B cell (primary cell): Measurements from ENCODE around the gene HERPUD1. TPM values are rescaled to one million over a fixed set of nuclear protein-coding genes. Genes with fewer than 3 reads are reported as not detected.
A peak's percentile ranks its signal among the peaks of the same experiment; 100 is the strongest.

ENCODE experiments used
- ATAC-seq: fragments of 200-7000 bp; cut with Tn5 transposase; one replicate; pipeline ENCODE4 v1.10.0; 2021; ENCODE audit warnings: low read depth, mild to moderate bottlenecking, moderate number of reproducible peaks, moderate library complexity
- CTCF ChIA-PET: fragments of 350-600 bp; sonication (Branson Sonifier 250); formaldehyde crosslinking; loops from one replicate; lab custom pipeline; 2021; ENCODE audit warnings: antibody characterized with exemption, inconsistent platforms; lab: Charles Lee
- POLR2A ChIA-PET: fragments of 350-600 bp; sonication (Branson Sonifier 250); formaldehyde crosslinking; loops from one replicate; lab custom pipeline; 2021; ENCODE audit warnings: antibody characterized with exemption; lab: Charles Lee
- DNase-seq: peaks from one replicate; pipeline ENCODE4 v3.0.0; 2013
- H2AFZ ChIP-seq: 2 replicates; pipeline ENCODE4 v1.6.1; 2012; ENCODE audit warnings: mild to moderate bottlenecking, low read depth, low read length; ENCODE audit not compliant: insufficient read depth, poor library complexity, severe bottlenecking
- H3K27ac ChIP-seq, 2 donors: 1 replicate in 1 of 2; 2 replicates in 1 of 2; pipeline ENCODE4 v1.5.1; 2012 to 2013; ENCODE audit warnings: low read length in 2 of 2, mild to moderate bottlenecking in 2 of 2, moderate library complexity in 1 of 2
- H3K27me3 ChIP-seq, 4 experiments: fragments of 200-600 bp in 1 of 4; sonication (generic) in 1 of 4; replicated peaks in 1 of 4; 1 replicate in 2 of 4; 2 replicates in 2 of 4; pipeline versions ENCODE4 v1.6.1 to v1.7.0; 2013 to 2016; ENCODE audit warnings: low read length in 3 of 4, mild to moderate bottlenecking in 2 of 4, mixed read lengths in 1 of 4, moderate library complexity in 1 of 4; ENCODE audit not compliant: insufficient read depth in 4 of 4, control insufficient read depth in 3 of 4; ENCODE audit errors: control extremely low read depth in 1 of 4
- H3K36me3 ChIP-seq, 2 experiments: replicated peaks in 1 of 2; 1 replicate in 1 of 2; 2 replicates in 1 of 2; pipeline versions ENCODE4 v1.6.1 to v1.7.1; 2013; ENCODE audit warnings: low read length in 1 of 2; ENCODE audit not compliant: insufficient read depth in 2 of 2, control insufficient read depth in 1 of 2; ENCODE audit errors: control extremely low read depth in 1 of 2, extremely low read depth in 1 of 2
- H3K4me1 ChIP-seq, 2 donors: fragments of 200-600 bp in 1 of 2; sonication (generic) in 1 of 2; 1 replicate in 1 of 2; 2 replicates in 1 of 2; pipeline versions ENCODE4 v1.5.1 to v1.6.1; 2013 to 2017; ENCODE audit warnings: low read length in 2 of 2; ENCODE audit not compliant: control insufficient read depth in 2 of 2, insufficient read depth in 2 of 2
- H3K4me2 ChIP-seq: replicated peaks from 2 replicates; pipeline ENCODE3; 2012; ENCODE audit warnings: mild to moderate bottlenecking, low read depth, low read length; ENCODE audit not compliant: poor library complexity, severe bottlenecking
- H3K4me3 ChIP-seq, 5 experiments: fragments of 200-600 bp in 1 of 5; sonication (generic) in 1 of 5; 1 replicate in 3 of 5; 2 replicates in 2 of 5; pipeline versions ENCODE4 v1.5.1 to v1.7.0; 2011 to 2016; ENCODE audit warnings: low read length in 4 of 5, mild to moderate bottlenecking in 4 of 5, low read depth in 2 of 5, control low read depth in 1 of 5, moderate library complexity in 1 of 5; ENCODE audit not compliant: insufficient read depth in 1 of 5; ENCODE audit errors: control extremely low read depth in 1 of 5, extremely low read depth in 1 of 5
- H3K79me2 ChIP-seq: fragments of 200-600 bp; sonication (generic); one replicate; pipeline ENCODE4 v1.6.0; 2016; ENCODE audit warnings: low read length; ENCODE audit not compliant: control insufficient read depth, insufficient read depth
- H3K9ac ChIP-seq: fragments of 200-600 bp; sonication (generic); 2 replicates; pipeline ENCODE4 v1.6.1; 2017; ENCODE audit warnings: mild to moderate bottlenecking, low read length, moderate library complexity
- H3K9me3 ChIP-seq, 3 donors: one replicate each; pipeline versions ENCODE4 v1.6.1 to v1.7.1; 2013; ENCODE audit warnings: low read length in 2 of 3; ENCODE audit not compliant: control insufficient read depth in 2 of 3, insufficient read depth in 1 of 3; ENCODE audit errors: control extremely low read depth in 1 of 3
- H4K20me1 ChIP-seq: 2 replicates; pipeline ENCODE4 v1.6.0; 2012; ENCODE audit warnings: mild to moderate bottlenecking, low read length; ENCODE audit not compliant: insufficient read depth, control insufficient read depth, poor library complexity, severe bottlenecking
- H3K27ac Mint-ChIP-seq: one replicate; pipeline ENCODE4 v1.8.0; 2021; ENCODE audit warnings: mixed read lengths
- H3K27me3 Mint-ChIP-seq: one replicate; pipeline ENCODE4 v1.8.0; 2021; ENCODE audit warnings: mixed read lengths
- H3K4me1 Mint-ChIP-seq: one replicate; pipeline ENCODE4 v1.8.0; 2021; ENCODE audit warnings: mixed read lengths
- H3K4me3 Mint-ChIP-seq: one replicate; pipeline ENCODE4 v1.8.0; 2021; ENCODE audit warnings: mixed read lengths
- H3K9me3 Mint-ChIP-seq: one replicate; pipeline ENCODE4 v1.8.0; 2022; ENCODE audit warnings: mixed read lengths; ENCODE audit not compliant: insufficient read depth
- CTCF ChIP-seq: fragments of 200-600 bp; IDR thresholded peaks from one replicate; pipeline ENCODE4 v1.8.0; 2022; ENCODE audit warnings: antibody characterized with exemption, mild to moderate bottlenecking
- EZH2 ChIP-seq: IDR thresholded peaks from 2 replicates; pipeline ENCODE4 v1.6.1; 2012; ENCODE audit warnings: borderline replicate concordance, low read depth, mild to moderate bottlenecking, moderate library complexity, low read length; ENCODE audit not compliant: insufficient read depth, poor library complexity, severe bottlenecking
- WGBS: methylation state at CpG from one replicate; pipeline ENCODE4 v1.1.5; 2013; ENCODE audit warnings: missing lambda C conversion rate; ENCODE audit not compliant: insufficient coverage; 5-methylcytosine and 5-hydroxymethylcytosine counted together
- intact Hi-C: fragments of 100-400 bp; cut with micrococcal nuclease; formaldehyde crosslinking; loops from one replicate; pipeline ENCODE4 v1.10.0; 2022
- polyA plus RNA-seq: library from polyadenylated mRNA; depleted of rRNA; stranded (reverse); fragments of >200 nt; gene quantifications from 2 replicates; pipeline ENCODE4 v1.2.3, GENCODE V29; 2012
- total RNA-seq, 2 donors: library from RNA; stranded (reverse); fragments of 120-200 nt in 1 of 2; gene quantifications; 1 replicate in 1 of 2; 2 replicates in 1 of 2; pipeline versions ENCODE4 v1.2.3 to v1.2.4, GENCODE V29; 2013 to 2022

HERPUD1 gene
- total and polyA plus RNA-seq, 2 donors (not counting 1 experiment from before 2014, with no cell fraction given): 273 to 1,041 TPM

- Histone ChIP-seq H3K27ac (peak overlapping the region; percentile 14 to 100), H3K9me3 (no peaks in the 10 kb centered on the region), H3K36me3 (no peaks in the 10 kb centered on the region), H2AFZ (no peak overlapping the region), H3K9ac (no peak overlapping the region), H3K79me2 (no peaks in the 10 kb centered on the region), H4K20me1 (no peaks in the 10 kb centered on the region), H3K4me1 (peaks cover 79 to 96% of the 10 kb centered on the region in 2 donors), H3K27me3 (no peaks in the 10 kb centered on the region), H3K4me3 (no peak overlapping the region), H3K4me2 (no peak overlapping the region)
- TF ChIP-seq CTCF (no peak), EZH2 (no peak)
- Mint-ChIP-seq H3K27me3 (no peaks in the 10 kb centered on the region), H3K27ac (peak overlapping the region; percentile 99), H3K9me3 (no peaks in the 10 kb centered on the region), H3K4me3 (no peak overlapping the region), H3K4me1 (peaks cover 93% of the 10 kb centered on the region)
- no peak for ATAC-seq
- ChIA-PET POLR2A (interaction anchor here (0.6 to 6.9 kb wide), 2 partner anchors 13 to 16 kb away, joined by 4 to 76 read pairs; partner anchors contain the start of gene HERPUD1), CTCF (interaction anchor here (1.1 to 1.4 kb wide), 2 partner anchors 16 to 48 kb away, joined by 4 read pairs; no protein-coding TSS in a partner anchor)
- intact Hi-C loops: loop anchor here (5.0 to 10.0 kb wide), 3 partner anchors 37 to 310 kb away; partner anchors contain the start of genes MT2A and SLC12A3
- 94% methylated on average over 7 of the region's 7 CpGs for WGBS
- DNase-seq: no peak
Observed at GRCh38 chr16:56914896-56915295, 17.0 kb upstream of the HERPUD1 start.
